HEK293 (cell line): ENCODE data around the gene KLHL29.

Source experiments
- PRDM1 ChIP-seq: fragments of 450-650 bp; formaldehyde crosslinking; IDR thresholded peaks from 2 replicates; pipeline ENCODE4; 2016; ENCODE audit warnings: missing biosample characterization, missing genetic modification characterization
- SALL2 ChIP-seq: fragments of 450-650 bp; formaldehyde crosslinking; IDR thresholded peaks from 2 replicates; pipeline ENCODE4 v1.5.0; 2017; ENCODE audit warnings: missing biosample characterization, mild to moderate bottlenecking, missing genetic modification characterization, borderline replicate concordance
- SP2 ChIP-seq: fragments of 450-650 bp; formaldehyde crosslinking; IDR thresholded peaks from 2 replicates; pipeline ENCODE4 v1.5.1; 2016; ENCODE audit warnings: missing biosample characterization, missing genetic modification characterization
- YY2 ChIP-seq: fragments of 450-650 bp; formaldehyde crosslinking; IDR thresholded peaks from 2 replicates; pipeline ENCODE4 v1.5.1; 2016; ENCODE audit warnings: missing biosample characterization, missing genetic modification characterization
- ZNF23 ChIP-seq: fragments of 450-650 bp; formaldehyde crosslinking; IDR thresholded peaks from 2 replicates; pipeline ENCODE4 v1.5.1; 2016; ENCODE audit warnings: missing biosample characterization, missing genetic modification characterization, borderline replicate concordance
- ZNF24 ChIP-seq: fragments of 450-650 bp; formaldehyde crosslinking; IDR thresholded peaks from 2 replicates; pipeline ENCODE4 v1.5.1; 2016; ENCODE audit warnings: missing biosample characterization, missing genetic modification characterization
- ZNF423 ChIP-seq: fragments of 450-650 bp; formaldehyde crosslinking; IDR thresholded peaks from 2 replicates; pipeline ENCODE4 v1.5.1; 2016; ENCODE audit warnings: missing biosample characterization, missing genetic modification characterization
- ZNF777 ChIP-seq: fragments of 450-650 bp; formaldehyde crosslinking; IDR thresholded peaks from 2 replicates; pipeline ENCODE4 v1.5.1; 2017; ENCODE audit warnings: missing biosample characterization, missing genetic modification characterization, borderline replicate concordance
- TF ChIP-seq, protein P1 (sequence below): fragments of 450-650 bp; formaldehyde crosslinking; IDR thresholded peaks from 2 replicates; pipeline ENCODE4 v1.5.1; 2016; ENCODE audit warnings: missing biosample characterization, missing genetic modification characterization
- TF ChIP-seq, protein P2 (sequence below): fragments of 450-650 bp; formaldehyde crosslinking; IDR thresholded peaks from 2 replicates; pipeline ENCODE4 v1.5.1; 2016; ENCODE audit warnings: missing biosample characterization, missing genetic modification characterization
- TF ChIP-seq, protein P3 (sequence below): fragments of 450-650 bp; formaldehyde crosslinking; IDR thresholded peaks from 2 replicates; pipeline ENCODE4 v1.5.0; 2017; ENCODE audit warnings: missing biosample characterization, missing genetic modification characterization, borderline replicate concordance
- TF ChIP-seq, protein P4 (sequence below): fragments of 450-650 bp; formaldehyde crosslinking; IDR thresholded peaks from 2 replicates; pipeline ENCODE4 v1.5.1; 2016; ENCODE audit warnings: missing biosample characterization, missing genetic modification characterization

DNA sequence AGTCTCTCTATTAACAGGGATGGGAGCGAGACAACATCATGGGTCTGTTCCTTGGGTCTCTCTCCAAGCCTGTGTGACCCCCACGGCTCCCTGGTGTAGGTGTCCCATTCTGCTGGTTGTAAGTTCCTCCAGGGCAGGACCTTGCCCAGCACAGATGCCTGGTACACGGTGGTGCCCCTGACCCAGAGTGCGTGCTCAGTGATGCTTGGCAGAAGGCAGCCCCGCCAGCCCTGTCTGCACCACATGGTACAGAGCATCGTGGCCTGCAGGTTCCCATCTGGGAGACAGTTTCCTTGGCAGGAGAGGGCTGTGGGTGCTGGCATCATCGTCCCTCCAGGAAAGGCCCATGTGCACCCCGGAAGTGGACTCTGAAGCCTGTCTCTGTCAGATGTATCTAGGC lies 249.0 kb downstream of the KLHL29 start:
- TF ChIP-seq ZNF23 (tag by site-specific recombination): no peak
- no peak for TF ChIP-seq ZNF423 (tag by site-specific recombination)
- no peak for TF ChIP-seq SP2 (tag by site-specific recombination)
- TF ChIP-seq ZNF777 (tag by site-specific recombination): no peak
- TF ChIP-seq, protein P1, sequence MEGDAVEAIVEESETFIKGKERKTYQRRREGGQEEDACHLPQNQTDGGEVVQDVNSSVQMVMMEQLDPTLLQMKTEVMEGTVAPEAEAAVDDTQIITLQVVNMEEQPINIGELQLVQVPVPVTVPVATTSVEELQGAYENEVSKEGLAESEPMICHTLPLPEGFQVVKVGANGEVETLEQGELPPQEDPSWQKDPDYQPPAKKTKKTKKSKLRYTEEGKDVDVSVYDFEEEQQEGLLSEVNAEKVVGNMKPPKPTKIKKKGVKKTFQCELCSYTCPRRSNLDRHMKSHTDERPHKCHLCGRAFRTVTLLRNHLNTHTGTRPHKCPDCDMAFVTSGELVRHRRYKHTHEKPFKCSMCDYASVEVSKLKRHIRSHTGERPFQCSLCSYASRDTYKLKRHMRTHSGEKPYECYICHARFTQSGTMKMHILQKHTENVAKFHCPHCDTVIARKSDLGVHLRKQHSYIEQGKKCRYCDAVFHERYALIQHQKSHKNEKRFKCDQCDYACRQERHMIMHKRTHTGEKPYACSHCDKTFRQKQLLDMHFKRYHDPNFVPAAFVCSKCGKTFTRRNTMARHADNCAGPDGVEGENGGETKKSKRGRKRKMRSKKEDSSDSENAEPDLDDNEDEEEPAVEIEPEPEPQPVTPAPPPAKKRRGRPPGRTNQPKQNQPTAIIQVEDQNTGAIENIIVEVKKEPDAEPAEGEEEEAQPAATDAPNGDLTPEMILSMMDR: no peak
- TF ChIP-seq, protein P2, sequence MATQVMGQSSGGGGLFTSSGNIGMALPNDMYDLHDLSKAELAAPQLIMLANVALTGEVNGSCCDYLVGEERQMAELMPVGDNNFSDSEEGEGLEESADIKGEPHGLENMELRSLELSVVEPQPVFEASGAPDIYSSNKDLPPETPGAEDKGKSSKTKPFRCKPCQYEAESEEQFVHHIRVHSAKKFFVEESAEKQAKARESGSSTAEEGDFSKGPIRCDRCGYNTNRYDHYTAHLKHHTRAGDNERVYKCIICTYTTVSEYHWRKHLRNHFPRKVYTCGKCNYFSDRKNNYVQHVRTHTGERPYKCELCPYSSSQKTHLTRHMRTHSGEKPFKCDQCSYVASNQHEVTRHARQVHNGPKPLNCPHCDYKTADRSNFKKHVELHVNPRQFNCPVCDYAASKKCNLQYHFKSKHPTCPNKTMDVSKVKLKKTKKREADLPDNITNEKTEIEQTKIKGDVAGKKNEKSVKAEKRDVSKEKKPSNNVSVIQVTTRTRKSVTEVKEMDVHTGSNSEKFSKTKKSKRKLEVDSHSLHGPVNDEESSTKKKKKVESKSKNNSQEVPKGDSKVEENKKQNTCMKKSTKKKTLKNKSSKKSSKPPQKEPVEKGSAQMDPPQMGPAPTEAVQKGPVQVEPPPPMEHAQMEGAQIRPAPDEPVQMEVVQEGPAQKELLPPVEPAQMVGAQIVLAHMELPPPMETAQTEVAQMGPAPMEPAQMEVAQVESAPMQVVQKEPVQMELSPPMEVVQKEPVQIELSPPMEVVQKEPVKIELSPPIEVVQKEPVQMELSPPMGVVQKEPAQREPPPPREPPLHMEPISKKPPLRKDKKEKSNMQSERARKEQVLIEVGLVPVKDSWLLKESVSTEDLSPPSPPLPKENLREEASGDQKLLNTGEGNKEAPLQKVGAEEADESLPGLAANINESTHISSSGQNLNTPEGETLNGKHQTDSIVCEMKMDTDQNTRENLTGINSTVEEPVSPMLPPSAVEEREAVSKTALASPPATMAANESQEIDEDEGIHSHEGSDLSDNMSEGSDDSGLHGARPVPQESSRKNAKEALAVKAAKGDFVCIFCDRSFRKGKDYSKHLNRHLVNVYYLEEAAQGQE: no peak
- TF ChIP-seq, protein P3, sequence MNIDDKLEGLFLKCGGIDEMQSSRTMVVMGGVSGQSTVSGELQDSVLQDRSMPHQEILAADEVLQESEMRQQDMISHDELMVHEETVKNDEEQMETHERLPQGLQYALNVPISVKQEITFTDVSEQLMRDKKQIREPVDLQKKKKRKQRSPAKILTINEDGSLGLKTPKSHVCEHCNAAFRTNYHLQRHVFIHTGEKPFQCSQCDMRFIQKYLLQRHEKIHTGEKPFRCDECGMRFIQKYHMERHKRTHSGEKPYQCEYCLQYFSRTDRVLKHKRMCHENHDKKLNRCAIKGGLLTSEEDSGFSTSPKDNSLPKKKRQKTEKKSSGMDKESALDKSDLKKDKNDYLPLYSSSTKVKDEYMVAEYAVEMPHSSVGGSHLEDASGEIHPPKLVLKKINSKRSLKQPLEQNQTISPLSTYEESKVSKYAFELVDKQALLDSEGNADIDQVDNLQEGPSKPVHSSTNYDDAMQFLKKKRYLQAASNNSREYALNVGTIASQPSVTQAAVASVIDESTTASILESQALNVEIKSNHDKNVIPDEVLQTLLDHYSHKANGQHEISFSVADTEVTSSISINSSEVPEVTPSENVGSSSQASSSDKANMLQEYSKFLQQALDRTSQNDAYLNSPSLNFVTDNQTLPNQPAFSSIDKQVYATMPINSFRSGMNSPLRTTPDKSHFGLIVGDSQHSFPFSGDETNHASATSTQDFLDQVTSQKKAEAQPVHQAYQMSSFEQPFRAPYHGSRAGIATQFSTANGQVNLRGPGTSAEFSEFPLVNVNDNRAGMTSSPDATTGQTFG: no peak
- TF ChIP-seq PRDM1: no peak
- TF ChIP-seq, protein P4, sequence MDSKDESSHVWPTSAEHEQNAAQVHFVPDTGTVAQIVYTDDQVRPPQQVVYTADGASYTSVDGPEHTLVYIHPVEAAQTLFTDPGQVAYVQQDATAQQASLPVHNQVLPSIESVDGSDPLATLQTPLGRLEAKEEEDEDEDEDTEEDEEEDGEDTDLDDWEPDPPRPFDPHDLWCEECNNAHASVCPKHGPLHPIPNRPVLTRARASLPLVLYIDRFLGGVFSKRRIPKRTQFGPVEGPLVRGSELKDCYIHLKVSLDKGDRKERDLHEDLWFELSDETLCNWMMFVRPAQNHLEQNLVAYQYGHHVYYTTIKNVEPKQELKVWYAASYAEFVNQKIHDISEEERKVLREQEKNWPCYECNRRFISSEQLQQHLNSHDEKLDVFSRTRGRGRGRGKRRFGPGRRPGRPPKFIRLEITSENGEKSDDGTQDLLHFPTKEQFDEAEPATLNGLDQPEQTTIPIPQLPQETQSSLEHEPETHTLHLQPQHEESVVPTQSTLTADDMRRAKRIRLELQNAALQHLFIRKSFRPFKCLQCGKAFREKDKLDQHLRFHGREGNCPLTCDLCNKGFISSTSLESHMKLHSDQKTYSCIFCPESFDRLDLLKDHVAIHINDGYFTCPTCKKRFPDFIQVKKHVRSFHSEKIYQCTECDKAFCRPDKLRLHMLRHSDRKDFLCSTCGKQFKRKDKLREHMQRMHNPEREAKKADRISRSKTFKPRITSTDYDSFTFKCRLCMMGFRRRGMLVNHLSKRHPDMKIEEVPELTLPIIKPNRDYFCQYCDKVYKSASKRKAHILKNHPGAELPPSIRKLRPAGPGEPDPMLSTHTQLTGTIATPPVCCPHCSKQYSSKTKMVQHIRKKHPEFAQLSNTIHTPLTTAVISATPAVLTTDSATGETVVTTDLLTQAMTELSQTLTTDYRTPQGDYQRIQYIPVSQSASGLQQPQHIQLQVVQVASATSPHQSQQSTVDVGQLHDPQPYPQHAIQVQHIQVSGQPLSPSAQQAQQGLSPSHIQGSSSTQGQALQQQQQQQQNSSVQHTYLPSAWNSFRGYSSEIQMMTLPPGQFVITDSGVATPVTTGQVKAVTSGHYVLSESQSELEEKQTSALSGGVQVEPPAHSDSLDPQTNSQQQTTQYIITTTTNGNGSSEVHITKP (tag by site-specific recombination): no peak
- TF ChIP-seq YY2 (tag by site-specific recombination): no peak
- no peak for TF ChIP-seq ZNF24
- no peak for TF ChIP-seq SALL2
